Mesodermal cell (in vitro differentiated cells): Measurements from ENCODE around the gene LRRC72.

Experiments
- H3K27ac ChIP-seq: 2 replicates; pipeline ENCODE4 v1.7.0; 2013; ENCODE audit warnings: mild to moderate bottlenecking, low read depth, low read length, moderate library complexity; ENCODE audit not compliant: severe bottlenecking
- H3K36me3 ChIP-seq: 2 replicates; pipeline ENCODE4 v1.7.1; 2013; ENCODE audit warnings: mild to moderate bottlenecking, low read length, moderate library complexity; ENCODE audit not compliant: control insufficient read depth, insufficient read depth
- H3K4me1 ChIP-seq: one replicate; pipeline ENCODE4 v1.7.1; 2013; ENCODE audit warnings: mild to moderate bottlenecking, low read length; ENCODE audit not compliant: insufficient read depth, control insufficient read depth, poor library complexity, severe bottlenecking
- H3K4me3 ChIP-seq: 2 replicates; pipeline ENCODE4 v1.7.0; 2013; ENCODE audit warnings: low read length, control low read depth, mild to moderate bottlenecking; ENCODE audit not compliant: insufficient read depth, poor library complexity, severe bottlenecking; ENCODE audit errors: extremely low read depth
- H3K9me3 ChIP-seq: 2 replicates; pipeline ENCODE4 v1.7.1; 2013; ENCODE audit warnings: mild to moderate bottlenecking, low read length, moderate library complexity; ENCODE audit not compliant: control insufficient read depth
- WGBS, 2 experiments: methylation state at CpG; one replicate each; pipeline ENCODE4 v1.1.5; 2013; ENCODE audit warnings: missing lambda C conversion rate in 2 of 2; ENCODE audit not compliant: insufficient coverage in 2 of 2; 5-methylcytosine and 5-hydroxymethylcytosine counted together

The LRRC72 gene

DNA sequence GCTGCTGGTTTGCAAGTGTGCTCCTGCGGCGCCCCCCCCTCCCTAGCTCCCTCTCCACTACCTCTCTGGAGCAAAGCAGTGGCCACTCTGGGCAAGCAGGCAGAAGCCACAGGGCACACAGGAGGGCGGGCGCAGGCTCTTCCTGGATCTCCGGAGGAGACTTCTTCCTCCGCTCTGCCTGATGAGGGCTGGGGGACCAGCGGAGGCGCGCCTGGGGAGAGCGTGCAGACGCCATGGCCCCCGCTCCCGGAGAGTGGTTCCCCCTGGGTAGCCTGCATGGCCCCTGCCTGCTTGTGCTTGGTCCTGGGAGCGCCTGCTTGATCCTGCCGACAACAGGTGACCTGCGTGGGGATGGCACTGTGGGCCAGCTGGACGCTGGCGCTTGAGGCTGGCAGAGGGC, 89.9 kb downstream of the LRRC72 start:
- peaks cover 33% of the 10 kb centered on the region for H3K36me3 ChIP-seq
- H3K4me3 ChIP-seq: no peak overlapping the region
- H3K4me1 ChIP-seq: no peaks in the 10 kb centered on the region
- 84 to 90% methylated on average over 15 to 17 of the region's 18 CpGs for WGBS, 2 experiments
- H3K9me3 ChIP-seq: no peaks in the 10 kb centered on the region
- no peak overlapping the region for H3K27ac ChIP-seq

DNA sequence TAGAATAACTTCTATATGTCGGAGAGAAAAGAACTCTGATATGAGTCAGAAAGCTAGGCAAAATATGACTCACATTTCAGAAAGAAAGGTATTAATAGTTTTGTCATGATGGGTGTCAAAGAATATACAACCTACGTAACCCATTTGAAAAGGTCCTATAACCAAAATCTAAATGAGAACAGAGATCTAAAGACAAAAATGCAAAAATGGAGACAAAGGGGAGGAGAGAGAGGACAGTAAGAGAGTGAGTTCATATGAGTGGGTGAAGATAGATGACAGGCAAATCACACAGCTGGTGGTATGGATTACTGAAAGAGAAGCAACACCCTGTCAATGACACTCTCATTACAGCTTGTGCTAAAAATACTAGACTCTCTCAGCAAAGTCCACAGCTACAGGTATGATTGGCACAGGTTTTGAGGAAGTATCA, 93.4 kb downstream of the LRRC72 start:
- Histone ChIP-seq H3K9me3 (no peaks in the 10 kb centered on the region), H3K4me1 (no peaks in the 10 kb centered on the region), H3K4me3 (no peak overlapping the region), H3K27ac (no peak overlapping the region), H3K36me3 (peaks cover 45% of the 10 kb centered on the region)
- WGBS, 2 experiments: no CpG with 5 or more reads among the region's 2 CpGs

GRCh38 chr7:16626388-16626787, 99.8 kb downstream of the LRRC72 start:
- Histone ChIP-seq H3K36me3 (peaks cover 18% of the 10 kb centered on the region), H3K27ac (no peak overlapping the region), H3K4me3 (no peak overlapping the region), H3K9me3 (no peaks in the 10 kb centered on the region), H3K4me1 (no peaks in the 10 kb centered on the region)
- WGBS, 2 experiments: no CpG with 5 or more reads among the region's 2 CpGs

DNA sequence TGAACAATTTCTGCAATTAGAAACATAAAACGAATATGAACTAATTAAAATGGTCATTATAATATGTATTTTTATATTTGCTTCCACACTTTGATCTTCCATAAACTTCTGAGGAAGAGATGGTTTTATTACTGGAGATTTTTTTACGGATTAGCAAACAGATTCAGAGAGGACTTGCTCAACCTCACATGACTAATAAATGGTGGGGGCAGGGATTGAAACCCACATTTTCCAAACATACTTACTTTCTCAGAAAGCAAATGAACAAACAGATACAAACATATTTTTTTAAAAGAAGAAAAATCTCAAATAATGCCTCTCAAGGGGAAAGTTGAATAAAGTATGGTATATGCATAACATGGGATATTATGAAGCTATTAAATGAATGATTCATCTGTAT, 100.6 kb downstream of the LRRC72 start:
- H3K4me3 ChIP-seq: no peak overlapping the region
- no peak overlapping the region for H3K27ac ChIP-seq
- no peaks in the 10 kb centered on the region for H3K4me1 ChIP-seq
- WGBS, 2 experiments: no CpG with 5 or more reads among the region's 2 CpGs
- H3K9me3 ChIP-seq: no peaks in the 10 kb centered on the region
- peaks cover 10% of the 10 kb centered on the region for H3K36me3 ChIP-seq

DNA sequence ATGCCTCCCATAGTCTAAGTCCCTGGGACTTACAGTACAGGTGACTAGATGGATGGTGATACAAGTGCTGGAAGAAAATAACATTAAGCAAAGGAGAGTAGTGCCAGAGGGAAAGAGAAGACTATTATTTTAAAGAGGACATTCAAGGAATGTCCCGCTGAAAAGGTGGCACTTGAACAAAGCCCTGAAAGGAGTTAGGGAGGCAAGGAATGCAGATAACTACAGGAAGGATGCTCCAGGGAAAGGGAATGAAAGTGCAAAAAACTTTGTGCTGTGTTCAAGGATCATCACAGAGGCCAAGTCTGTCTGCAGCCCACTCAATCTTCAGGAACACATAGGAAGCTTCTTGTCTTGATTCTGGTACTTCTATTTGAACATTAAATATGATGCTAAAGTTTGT, 104.0 kb downstream of the LRRC72 start:
- H3K4me1 ChIP-seq: no peaks in the 10 kb centered on the region
- 18 to 23% methylated on average over 1 of the region's 1 CpG for WGBS, 2 experiments
- no peak overlapping the region for H3K4me3 ChIP-seq
- H3K9me3 ChIP-seq: no peaks in the 10 kb centered on the region
- H3K27ac ChIP-seq: no peak overlapping the region
- H3K36me3 ChIP-seq: peaks cover 5% of the 10 kb centered on the region
